Keratinocyte (primary cell): ENCODE data around the gene PLPPR1. TPM values are rescaled to one million over a fixed set of nuclear protein-coding genes. Genes with fewer than 3 reads are reported as not detected.

ENCODE experiments used
- DNase-seq: peaks from one replicate; pipeline ENCODE4 v3.0.0-alpha.2; 2011; ENCODE audit warnings: low read depth, missing footprints, low spot score
- FAIRE-seq: peaks from 2 replicates; lab custom pipeline; 2011; peaks lifted over from hg19 to GRCh38; lab: Jason Lieb, UNC
- H2AFZ ChIP-seq: 2 replicates; pipeline ENCODE4 v1.6.0; 2012; ENCODE audit warnings: low read length, control low read depth, inconsistent platforms; ENCODE audit not compliant: control insufficient read depth
- H3K27ac ChIP-seq: 2 replicates; pipeline ENCODE4 v1.5.1; 2011; ENCODE audit warnings: low read length; ENCODE audit not compliant: control insufficient read depth, insufficient read depth
- H3K27me3 ChIP-seq: 3 replicates; pipeline ENCODE4 v1.6.0; 2011; ENCODE audit warnings: low read length; ENCODE audit not compliant: control insufficient read depth, insufficient read depth; ENCODE audit errors: extremely low read depth
- H3K36me3 ChIP-seq, 2 experiments: 2 replicates in 1 of 2; 3 replicates in 1 of 2; pipeline ENCODE4 v1.5.1; 2011; ENCODE audit warnings: low read length in 2 of 2, mild to moderate bottlenecking in 1 of 2; ENCODE audit not compliant: control insufficient read depth in 2 of 2, insufficient read depth in 2 of 2; ENCODE audit errors: extremely low read depth in 1 of 2
- H3K4me1 ChIP-seq: 3 replicates; pipeline ENCODE4 v1.5.1; 2011; ENCODE audit warnings: low read length; ENCODE audit not compliant: control insufficient read depth, insufficient read depth; ENCODE audit errors: extremely low read depth
- H3K4me2 ChIP-seq: 3 replicates; pipeline ENCODE4 v1.6.0; 2011; ENCODE audit warnings: low read depth, low read length; ENCODE audit not compliant: control insufficient read depth, insufficient read depth; ENCODE audit errors: extremely low read depth
- H3K4me3 ChIP-seq, 3 experiments: fragments of 200-600 bp in 1 of 3; sonication (generic) in 1 of 3; 2 replicates in 2 of 3; 3 replicates in 1 of 3; pipeline ENCODE4 v1.5.1; 2011 to 2016; ENCODE audit warnings: low read length in 3 of 3, mild to moderate bottlenecking in 3 of 3, control low read depth in 2 of 3, inconsistent platforms in 1 of 3, low read depth in 1 of 3, mixed read lengths in 1 of 3, mixed run types in 1 of 3, moderate library complexity in 1 of 3; ENCODE audit not compliant: control insufficient read depth in 2 of 3, insufficient read depth in 2 of 3; ENCODE audit errors: extremely low read depth in 1 of 3
- H3K79me2 ChIP-seq: 2 replicates; pipeline ENCODE4 v1.6.0; 2012; ENCODE audit warnings: low read length; ENCODE audit not compliant: control insufficient read depth, insufficient read depth
- H3K9ac ChIP-seq: 3 replicates; pipeline ENCODE4 v1.6.0; 2011; ENCODE audit warnings: low read length; ENCODE audit not compliant: control insufficient read depth, insufficient read depth; ENCODE audit errors: extremely low read depth
- H3K9me1 ChIP-seq: 3 replicates; pipeline ENCODE4 v1.6.0; 2011; ENCODE audit warnings: low read length; ENCODE audit not compliant: control insufficient read depth, insufficient read depth; ENCODE audit errors: extremely low read depth
- H3K9me3 ChIP-seq: 2 replicates; pipeline ENCODE4 v1.5.1; 2012; ENCODE audit warnings: low read depth, low read length; ENCODE audit not compliant: control insufficient read depth
- H4K20me1 ChIP-seq: 3 replicates; pipeline ENCODE4 v1.6.0; 2011; ENCODE audit warnings: low read length; ENCODE audit not compliant: control insufficient read depth, insufficient read depth; ENCODE audit errors: extremely low read depth
- EZH2 ChIP-seq: IDR thresholded peaks from one replicate; pipeline ENCODE4 v1.6.1; 2012; ENCODE audit warnings: inconsistent platforms, mild to moderate bottlenecking, low read length, moderate library complexity
- dilution Hi-C: fragments of 300-500 bp; cut with MboI; formaldehyde crosslinking; loops from one replicate; pipeline ENCODE4 v1.7.0; 2020; ENCODE audit warnings: low sequenced_read_pairs; ENCODE audit not compliant: extremely low pct_ligation_motif_present
- polyA plus RNA-seq, 5 experiments: library from polyadenylated mRNA; depleted of rRNA in 3 of 5; stranded (reverse) in 3 of 5; stranded (forward) in 1 of 5; unstranded in 1 of 5; fragments of >200 nt; gene quantifications; 1 replicate in 1 of 5; 2 replicates in 3 of 5; 3 replicates in 1 of 5; pipeline versions ENCODE4 v1.2.1 to v1.2.3, GENCODE V29; 2011 to 2012; ENCODE audit warnings: missing spikeins in 2 of 5, low read depth in 1 of 5, low replicate concordance in 1 of 5
- TF ChIP-seq, protein P1 (sequence below), 3 experiments: IDR thresholded peaks in 1 of 3; conservative IDR thresholded peaks in 1 of 3; optimal IDR thresholded peaks in 1 of 3; 2 replicates in 2 of 3; 3 replicates in 1 of 3; pipeline versions ENCODE3 to v1.5.1; 2011; ENCODE audit warnings: low read length in 3 of 3, mild to moderate bottlenecking in 3 of 3, moderate library complexity in 2 of 3, control low read depth in 1 of 3, inconsistent platforms in 1 of 3; ENCODE audit not compliant: insufficient read depth in 2 of 3; ENCODE audit errors: extremely low read depth in 1 of 3

PLPPR1 gene
- polyA plus RNA-seq, 1 donor (not counting 4 experiments of a cell fraction or from before 2014, with no cell fraction given), result not detected

DNA sequence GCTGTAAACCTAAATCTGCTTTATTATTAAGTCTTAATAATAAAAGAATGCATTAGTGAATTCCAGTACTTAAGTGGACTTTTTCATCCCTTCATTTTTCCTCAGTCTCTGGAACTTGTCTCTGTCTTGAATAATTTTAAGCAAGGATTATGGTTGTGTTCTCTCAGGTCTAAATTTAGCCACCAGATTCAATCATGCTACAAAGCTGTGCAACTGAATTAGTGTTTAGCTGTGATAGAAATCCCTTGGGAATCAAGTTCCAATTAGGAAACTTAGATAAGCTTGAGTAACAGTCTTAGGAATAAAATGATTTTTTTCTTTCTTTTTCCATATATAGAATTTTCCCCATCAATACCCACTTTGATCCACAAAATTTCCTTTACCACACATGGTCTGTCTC lies 104.3 kb downstream of the PLPPR1 start:
- H3K4me3 ChIP-seq, result no peak overlapping the region
- no peaks in the 10 kb centered on the region for H3K27me3 ChIP-seq
- H3K9ac ChIP-seq, result no peak overlapping the region
- DNase-seq, result no peak
- FAIRE-seq, result no peak
- no peaks in the 10 kb centered on the region for H3K36me3 ChIP-seq
- no peaks in the 10 kb centered on the region for H3K9me1 ChIP-seq
- no peak overlapping the region for H2AFZ ChIP-seq
- no peaks in the 10 kb centered on the region for H3K9me3 ChIP-seq
- H3K4me1 ChIP-seq, result no peaks in the 10 kb centered on the region
- no peaks in the 10 kb centered on the region for H3K79me2 ChIP-seq
- TF ChIP-seq, protein P1, sequence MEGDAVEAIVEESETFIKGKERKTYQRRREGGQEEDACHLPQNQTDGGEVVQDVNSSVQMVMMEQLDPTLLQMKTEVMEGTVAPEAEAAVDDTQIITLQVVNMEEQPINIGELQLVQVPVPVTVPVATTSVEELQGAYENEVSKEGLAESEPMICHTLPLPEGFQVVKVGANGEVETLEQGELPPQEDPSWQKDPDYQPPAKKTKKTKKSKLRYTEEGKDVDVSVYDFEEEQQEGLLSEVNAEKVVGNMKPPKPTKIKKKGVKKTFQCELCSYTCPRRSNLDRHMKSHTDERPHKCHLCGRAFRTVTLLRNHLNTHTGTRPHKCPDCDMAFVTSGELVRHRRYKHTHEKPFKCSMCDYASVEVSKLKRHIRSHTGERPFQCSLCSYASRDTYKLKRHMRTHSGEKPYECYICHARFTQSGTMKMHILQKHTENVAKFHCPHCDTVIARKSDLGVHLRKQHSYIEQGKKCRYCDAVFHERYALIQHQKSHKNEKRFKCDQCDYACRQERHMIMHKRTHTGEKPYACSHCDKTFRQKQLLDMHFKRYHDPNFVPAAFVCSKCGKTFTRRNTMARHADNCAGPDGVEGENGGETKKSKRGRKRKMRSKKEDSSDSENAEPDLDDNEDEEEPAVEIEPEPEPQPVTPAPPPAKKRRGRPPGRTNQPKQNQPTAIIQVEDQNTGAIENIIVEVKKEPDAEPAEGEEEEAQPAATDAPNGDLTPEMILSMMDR (optimal IDR thresholded peaks at IDR 0.05 in 1 of 3, IDR thresholded peaks at IDR 0.05 in 1 of 3, conservative IDR thresholded peaks at IDR 0.05 in 1 of 3; ENCODE audit: extremely low read depth in 1 of 3, insufficient read depth in 2 of 3, low read length in 3 of 3), result no peak
- TF ChIP-seq EZH2, result no peak
- H4K20me1 ChIP-seq, result no peaks in the 10 kb centered on the region
- no peak overlapping the region for H3K27ac ChIP-seq
- dilution Hi-C loops, result no loop called here
- no peak overlapping the region for H3K4me2 ChIP-seq

DNA sequence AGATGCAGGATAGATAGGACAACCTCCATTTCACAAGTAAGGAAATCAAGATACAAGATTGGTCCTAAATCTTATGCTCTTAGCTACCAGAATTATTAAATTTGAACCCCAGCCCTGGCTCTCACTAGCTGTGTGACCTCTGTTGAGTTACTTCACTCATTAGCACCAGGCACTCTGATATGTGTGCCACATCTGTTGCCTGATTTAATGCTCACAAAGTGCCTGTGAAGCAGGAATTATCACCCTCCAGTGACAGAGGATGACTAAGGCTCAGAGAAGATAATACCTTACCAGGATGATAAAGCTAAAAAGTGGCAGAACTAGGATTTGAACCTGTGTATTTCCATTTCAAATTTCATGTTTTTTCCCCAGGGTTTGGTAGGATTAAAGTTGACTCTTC lies 110.0 kb downstream of the PLPPR1 start:
- no peaks in the 10 kb centered on the region for H3K4me1 ChIP-seq
- H3K4me2 ChIP-seq, result no peak overlapping the region
- TF ChIP-seq, protein P1 (optimal IDR thresholded peaks at IDR 0.05 in 1 of 3, IDR thresholded peaks at IDR 0.05 in 1 of 3, conservative IDR thresholded peaks at IDR 0.05 in 1 of 3; ENCODE audit: extremely low read depth in 1 of 3, insufficient read depth in 2 of 3, low read length in 3 of 3), result no peak
- no peak for TF ChIP-seq EZH2
- no peaks in the 10 kb centered on the region for H3K27me3 ChIP-seq
- no peaks in the 10 kb centered on the region for H4K20me1 ChIP-seq
- no peaks in the 10 kb centered on the region for H3K79me2 ChIP-seq
- no peak overlapping the region for H2AFZ ChIP-seq
- H3K27ac ChIP-seq, result no peak overlapping the region
- no peak overlapping the region for H3K4me3 ChIP-seq
- dilution Hi-C loops, result no loop called here
- H3K36me3 ChIP-seq, result no peaks in the 10 kb centered on the region
- no peaks in the 10 kb centered on the region for H3K9me1 ChIP-seq
- no peak overlapping the region for H3K9ac ChIP-seq
- DNase-seq (no peak), FAIRE-seq (no peak)
- H3K9me3 ChIP-seq, result no peaks in the 10 kb centered on the region
